Dedifferentiated amniotic fluid mesenchymal stem cell (primary cell): Measurements from ENCODE around the gene TRMT2A.

Experiments used
- DNase-seq: peaks from one replicate; pipeline ENCODE4 v3.0.0-alpha.2; 2016; ENCODE audit errors: extremely low spot score

Gene TRMT2A

DNA sequence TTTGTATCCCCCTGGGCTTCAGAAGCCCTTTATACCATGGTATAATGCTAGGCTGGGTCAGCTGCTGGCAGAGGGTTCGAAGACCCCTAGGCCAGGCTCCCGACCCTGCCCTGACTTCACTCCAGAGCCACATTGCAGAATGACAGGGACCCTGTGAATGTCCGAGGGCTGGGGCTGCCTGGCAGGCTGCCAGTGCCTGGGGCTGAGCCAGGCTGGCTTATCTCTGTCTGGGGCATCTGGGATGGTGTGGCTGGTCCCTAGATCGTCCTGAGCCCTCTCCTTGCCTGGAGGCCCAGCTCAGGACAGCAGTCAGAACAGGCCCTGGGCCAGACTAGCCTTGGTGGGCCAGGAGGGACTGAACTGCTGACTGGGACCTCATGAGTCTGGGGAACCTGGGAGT lies 18.2 kb upstream of the TRMT2A start:
- no peak for DNase-seq

- no peak for DNase-seq
Measured at GRCh38 chr22:20133930-20134549, 17.0 kb upstream of the TRMT2A start.

DNA sequence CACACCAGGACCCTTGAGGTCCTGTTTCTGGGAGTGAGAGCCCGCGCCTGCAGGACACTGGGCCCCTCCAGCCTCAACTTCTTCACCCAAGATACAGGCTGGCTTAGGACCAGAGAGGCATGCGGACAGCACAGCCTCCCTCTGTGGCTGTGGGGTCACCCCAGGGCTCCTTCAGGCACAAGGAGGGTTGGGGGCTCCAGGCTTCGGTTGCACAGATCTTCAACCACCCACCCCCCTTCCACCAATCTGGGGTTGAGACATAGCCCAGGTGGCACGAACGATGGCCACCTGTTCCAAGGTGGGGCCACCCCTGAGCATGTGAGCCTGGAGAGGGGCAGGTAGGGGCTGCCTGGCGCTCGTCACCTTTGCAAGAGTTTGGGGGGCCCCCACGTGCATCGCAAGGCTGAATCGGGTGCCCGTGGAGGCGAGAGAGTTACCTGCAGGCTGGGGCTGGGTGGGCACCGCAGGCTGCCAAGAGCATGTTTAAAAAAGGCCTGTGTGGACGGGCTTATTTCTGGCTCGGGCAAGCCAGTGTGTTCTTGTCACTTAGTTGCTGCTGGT lies 15.7 kb upstream of the TRMT2A start:
- no peak for DNase-seq

- no peak for DNase-seq
Measured at GRCh38 chr22:20131859-20132685, 15.0 kb upstream of the TRMT2A start.

DNA sequence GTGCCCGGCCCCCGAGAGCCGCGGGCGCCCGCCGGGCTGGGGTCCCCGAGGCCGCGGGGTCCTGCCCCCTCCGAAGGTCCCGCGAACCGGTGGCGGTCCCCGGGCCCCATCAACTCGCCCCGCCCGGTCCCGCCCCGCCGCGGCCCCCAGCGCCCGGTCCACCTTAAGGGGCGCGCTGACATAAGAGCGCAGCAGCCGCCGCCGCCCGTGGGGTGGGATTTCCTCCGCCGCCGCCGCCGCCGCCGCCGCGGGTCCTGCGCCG lies 14.5 kb upstream of the TRMT2A start, which contains the start of gene ZDHHC8:
TSS of gene ZDHHC8 (plus strand) at position 208 of the 262 bp plus-strand sequence. CDS start 144 bp downstream, outside the sequence.
- DNase-seq: no peak

GRCh38 chr22:20130731-20131596 lies 13.9 kb upstream of the TRMT2A start:
- DNase-seq: peak; percentile 31

DNA sequence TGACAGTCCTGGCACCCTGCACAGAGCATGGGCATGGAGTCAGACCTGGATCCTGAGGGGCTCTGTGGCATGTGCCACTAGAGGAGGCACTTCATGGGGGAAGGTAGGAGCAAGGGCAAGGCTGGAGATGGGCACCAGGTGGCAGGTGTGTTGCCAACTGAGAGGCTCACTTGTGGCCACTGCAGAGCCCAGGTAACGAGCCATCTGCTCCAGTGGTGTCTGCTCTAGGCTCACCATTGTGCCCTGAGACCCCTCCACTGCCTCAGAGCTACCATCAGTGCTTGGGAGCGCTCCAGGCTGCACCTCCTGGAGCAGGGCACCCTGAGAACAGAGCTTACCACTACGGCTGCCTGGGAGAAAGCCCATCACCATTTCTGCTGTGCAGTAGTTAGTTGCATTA lies 13.3 kb upstream of the TRMT2A start:
- no peak for DNase-seq

DNA sequence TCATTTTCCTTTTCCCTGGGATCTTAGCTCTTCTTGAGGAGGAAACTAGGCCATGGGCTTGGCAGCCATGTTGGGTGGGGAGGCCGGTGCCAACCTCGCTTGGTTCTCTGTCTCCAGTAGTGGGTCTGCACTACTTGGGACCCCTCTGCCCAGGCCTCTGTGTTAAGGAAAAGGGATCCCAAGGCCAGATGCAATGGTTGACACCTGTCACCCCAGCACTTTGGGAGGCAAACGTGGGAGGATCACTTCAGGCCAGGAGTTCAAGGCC lies 12.7 kb upstream of the TRMT2A start:
- DNase-seq: no peak

DNA sequence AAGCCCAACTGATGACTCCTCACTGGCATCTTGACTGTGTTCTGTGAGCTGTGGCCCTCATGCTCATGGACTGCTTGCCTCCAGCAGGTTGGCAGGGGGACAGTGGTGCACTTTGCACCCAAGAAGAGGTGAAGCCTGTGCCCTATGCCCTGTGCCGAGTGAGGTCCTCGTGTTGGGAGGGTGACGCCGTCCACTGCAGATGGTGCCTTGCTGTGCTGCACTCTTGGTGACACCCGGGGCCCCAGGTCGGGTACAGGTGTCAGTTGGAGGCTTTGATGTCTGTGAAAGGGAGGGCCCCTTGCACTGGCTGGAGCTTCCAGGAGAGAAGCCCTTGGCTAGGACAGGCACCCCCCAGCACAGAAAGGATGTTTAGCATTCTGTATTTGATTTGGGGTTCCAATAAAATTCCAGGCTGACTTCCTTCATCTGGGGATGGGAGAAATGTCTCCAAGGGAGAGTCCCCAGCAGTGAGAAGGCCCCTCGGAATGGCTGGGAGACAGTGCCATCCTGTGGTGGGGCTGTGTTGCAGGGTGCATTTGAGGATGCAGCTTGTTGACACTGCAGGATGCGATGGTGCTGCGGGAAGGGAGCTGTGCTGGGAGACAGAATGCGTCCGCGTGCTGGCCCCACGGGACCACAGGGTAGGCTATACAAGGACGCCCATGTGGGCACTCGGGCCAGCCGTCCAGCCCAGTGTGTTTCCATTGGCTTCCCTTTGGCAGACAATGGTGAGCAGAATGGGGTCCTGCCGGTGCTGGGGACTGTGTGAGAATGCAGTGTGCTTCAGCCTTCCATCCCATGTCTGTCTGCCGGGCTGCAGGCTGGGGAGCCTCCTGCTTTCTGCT lies 12.1 kb upstream of the TRMT2A start:
- no peak for DNase-seq

DNA sequence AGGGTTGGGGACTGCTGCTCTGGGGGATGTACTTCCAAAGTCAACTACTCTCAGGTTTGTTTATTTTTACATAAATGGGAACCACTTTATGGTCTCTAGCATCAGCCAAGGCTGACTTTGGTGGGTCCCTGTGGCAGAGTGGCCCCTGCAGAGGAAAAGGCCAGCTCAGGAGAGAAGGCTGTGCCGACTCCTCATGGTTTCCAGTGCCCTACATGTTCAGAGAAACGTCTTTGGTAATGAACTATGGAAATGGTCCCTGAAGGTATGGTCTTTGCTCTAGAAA lies 11.5 kb upstream of the TRMT2A start:
- no peak for DNase-seq

DNA sequence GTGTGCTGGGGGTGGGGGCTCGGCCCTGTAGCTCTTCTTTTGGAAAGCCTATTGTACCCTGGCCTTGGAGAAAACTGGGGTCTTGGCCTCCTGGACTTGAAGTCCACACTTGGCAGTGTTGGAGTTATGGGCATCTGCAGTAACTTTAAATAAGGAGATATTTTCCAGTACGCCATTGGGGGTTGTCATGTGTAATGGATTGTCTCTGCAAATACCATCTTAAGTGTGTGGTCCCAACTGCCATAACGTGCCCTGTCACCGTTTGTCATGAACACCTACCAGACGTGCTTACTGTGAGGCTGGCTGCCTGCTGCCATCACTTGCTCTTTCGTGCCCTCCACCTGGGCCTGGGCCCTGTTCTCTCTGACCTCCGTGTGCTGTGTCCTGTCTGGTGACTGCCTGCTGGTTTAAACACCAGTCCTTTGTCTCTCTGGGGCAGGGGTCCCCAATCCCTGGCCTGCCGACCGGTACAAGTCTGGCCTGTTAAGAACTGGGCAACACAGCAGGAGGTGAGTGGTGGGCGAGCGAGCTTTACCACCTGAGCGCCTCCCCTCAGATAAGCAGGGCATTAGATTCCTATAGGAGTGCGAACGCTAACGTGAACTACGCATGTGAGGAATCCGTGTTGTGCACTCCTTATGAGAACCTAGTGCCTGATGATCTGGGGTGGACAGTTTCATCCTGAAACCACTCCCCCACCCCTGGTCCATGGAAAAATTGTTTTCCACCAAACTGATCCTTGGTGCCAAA lies 11.0 kb upstream of the TRMT2A start:
- no peak for DNase-seq

DNA sequence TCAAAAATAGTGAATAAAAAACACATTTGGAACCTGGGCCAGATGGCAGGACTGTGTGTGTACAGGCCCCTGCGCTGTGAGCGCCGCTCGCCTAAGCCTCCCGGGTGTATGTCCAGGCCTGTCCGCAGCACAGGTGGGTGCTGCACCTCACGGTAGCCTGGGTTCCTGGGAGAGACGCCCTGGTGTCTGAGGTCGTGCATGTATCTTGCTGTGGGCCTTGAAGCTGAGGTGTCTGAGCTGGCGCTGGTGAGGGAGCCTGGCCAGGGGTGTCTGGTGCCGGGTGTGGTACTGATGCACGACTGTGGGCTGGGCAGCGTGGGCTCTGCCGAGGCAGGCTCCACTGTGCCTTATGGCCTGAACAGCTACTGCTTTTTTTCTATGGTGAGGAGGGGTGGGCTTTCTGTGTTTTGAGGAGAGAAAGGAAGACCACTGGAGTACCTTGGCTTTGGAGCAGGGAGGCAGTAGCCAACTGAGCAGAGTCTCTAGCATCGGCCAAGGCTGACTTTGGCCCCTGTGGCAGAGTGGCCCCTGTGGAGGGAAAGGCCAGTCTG lies 10.4 kb upstream of the TRMT2A start:
- no peak for DNase-seq

GRCh38 chr22:20126284-20127029 lies 9.4 kb upstream of the TRMT2A start:
- no peak for DNase-seq

DNA sequence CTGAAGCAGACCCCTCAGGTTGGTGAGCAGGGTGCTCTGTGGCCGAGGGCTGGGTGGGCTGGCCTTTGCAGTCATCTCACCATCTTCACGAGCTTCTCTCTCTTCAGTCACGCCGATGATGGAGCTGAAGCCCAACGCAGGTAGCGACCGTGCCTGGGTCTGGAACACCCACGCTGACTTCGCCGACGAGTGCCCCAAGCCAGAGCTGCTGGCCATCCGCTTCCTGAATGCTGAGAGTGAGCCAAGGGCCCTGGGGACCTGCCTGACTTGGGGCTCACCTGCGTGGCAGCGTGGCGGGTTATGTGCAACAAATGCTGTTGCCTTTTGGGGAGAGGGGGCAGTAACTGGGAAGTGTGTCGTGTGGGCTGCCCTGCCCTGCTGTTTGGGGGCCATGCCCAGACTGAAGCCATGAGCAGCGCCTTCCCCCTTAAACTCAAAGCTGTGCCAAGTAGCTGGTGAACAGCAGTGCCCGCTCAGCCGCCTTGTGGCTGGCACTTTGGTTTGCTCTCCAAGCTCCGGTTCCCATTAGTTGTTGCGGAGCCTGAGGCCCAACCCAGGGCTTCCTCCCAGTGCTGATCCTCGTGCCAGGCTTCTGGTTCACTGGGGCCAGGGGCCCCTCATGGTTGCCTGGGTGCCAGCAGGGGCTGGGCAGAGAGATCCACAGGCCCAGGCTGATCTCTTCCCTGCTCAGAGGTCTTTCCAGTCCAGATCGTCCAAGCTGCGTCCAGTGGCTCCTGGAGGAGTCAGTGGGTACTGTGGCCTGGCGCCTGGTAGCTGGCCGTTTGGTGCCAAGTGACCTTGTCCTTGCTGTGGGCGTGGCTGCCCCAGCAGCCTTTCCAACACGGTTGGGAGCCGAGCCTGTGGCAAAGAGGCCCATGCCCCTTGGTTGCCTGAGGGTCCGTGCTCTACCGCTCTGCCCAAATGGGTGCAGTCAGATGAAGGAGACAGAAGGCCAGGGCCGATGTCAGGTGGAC lies 8.5 kb upstream of the TRMT2A start:
- no peak for DNase-seq

DNA sequence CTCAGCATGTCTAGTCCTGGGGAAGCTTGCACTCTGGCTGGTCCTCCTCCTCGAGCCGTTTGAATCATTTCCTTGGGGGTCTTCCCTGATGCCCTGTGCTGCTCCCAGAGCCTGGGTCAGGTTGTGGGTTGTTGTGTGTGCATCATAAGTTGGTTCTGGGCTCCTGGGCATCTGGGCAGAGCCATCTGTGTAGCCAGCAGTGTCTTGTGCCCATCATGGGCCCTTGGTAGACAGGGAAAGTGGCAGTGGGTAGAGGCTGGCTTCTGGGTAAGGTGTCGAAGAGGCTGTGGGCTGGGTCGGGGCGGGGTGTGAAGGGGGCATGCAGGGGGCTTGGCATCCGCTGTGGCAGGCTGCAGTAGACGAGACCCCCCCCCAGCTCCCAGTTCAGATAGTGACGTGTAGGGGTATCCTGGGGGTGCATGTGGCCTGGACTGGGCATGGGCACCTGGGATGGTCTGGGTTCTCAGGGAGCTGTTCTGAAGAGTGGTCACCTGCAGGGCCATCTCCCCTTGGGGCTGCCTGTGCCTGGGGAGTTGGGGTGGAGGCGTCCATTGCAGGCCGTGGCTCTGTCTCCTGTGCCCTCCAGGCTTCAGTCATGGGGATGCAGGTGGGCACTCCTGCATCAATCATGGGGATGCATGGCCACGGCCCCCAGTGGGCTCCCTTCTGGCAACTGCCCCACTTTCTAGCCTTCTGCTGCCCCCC lies 7.2 kb upstream of the TRMT2A start:
- DNase-seq: no peak

DNA sequence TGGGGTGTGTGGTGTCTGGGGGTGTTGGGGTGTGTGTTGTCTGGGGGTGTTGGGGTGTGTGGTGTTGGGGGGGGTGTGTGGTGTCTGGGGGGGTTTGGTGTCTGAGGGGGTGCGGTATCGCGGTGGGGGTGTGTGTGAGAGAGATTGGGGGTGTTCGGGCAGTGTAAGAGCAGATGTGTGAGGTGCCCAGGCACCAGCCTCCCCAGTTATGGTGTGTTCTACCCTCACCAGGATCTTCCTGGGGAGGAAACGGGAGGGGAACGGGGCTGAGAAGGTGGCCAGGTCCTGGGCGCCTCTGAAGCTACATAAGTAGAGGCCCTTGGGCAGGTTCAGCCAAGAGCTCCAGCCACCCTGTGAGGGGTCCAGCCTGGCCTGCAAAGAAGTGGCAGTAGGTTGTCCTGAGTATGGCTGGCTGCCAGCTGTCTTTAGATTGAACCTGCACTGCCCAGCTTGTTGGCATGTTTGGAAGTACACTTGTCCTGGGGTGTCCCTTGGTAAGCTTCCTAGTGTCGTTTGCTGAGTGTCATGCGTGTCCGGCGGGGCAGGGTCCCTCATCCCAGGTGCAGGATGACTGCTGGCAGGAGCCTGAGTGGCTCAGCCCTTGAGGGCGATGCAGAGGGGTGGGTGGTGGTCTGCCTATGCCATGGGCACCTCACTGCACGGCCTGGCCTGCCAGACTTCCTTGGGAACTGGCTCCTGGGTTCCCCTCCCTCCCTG lies 6.5 kb upstream of the TRMT2A start:
- no peak for DNase-seq

DNA sequence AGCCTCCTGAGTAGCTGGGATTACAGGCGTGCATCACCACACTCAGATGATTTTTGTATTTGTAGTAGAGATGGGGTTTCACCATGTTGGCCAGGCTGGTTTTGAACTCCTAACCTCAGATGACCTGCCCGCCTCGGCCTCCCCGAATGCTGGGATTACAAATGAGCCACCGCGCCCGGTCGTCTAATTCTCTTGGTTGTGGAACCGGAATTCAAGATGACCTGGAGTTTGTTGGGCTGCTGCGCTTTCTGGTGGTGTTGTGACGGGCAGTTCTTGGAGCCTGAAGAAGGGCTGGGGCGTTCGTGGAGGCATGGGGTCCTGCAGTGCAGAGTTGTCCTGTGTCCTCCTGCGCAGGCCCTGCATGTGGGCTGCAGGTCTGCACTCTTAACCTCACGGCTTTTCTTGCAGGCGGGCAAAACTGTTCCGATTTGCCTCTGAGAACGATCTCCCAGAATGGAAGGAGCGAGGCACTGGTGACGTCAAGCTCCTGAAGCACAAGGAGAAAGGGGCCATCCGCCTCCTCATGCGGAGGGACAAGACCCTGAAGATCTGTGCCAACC lies 4.9 kb upstream of the TRMT2A start:
- no peak for DNase-seq
